ENCODE data around the gene WNT7B.

WNT7B gene

DNA sequence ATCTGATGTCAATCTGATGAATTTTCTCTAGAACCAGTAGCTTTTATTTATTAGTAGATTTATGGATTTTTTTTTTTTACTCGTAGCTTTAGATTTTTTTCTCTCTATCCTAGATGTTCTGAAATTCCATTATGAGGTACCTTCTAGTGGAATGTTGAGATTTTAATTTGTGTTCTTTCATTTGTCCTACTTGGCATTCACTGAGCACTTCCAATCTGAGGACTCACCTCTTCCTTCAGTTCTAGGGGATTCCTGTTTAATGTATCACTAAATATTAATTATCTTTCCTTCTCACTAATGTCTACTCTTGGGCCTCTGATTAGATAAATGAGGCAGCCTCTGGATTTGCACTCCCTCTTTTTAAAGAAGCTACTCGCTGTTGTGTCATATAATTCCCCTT lies 40.2 kb upstream of the WNT7B start:
- Histone ChIP-seq H3K36me3 (ENCODE audit: control insufficient read depth in 5 of 5, insufficient read depth in 5 of 5, low read length in 5 of 5) (no peaks in the 10 kb centered on the region), H3K4me1 (ENCODE audit: control insufficient read depth in 5 of 5, insufficient read depth in 5 of 5, low read length in 5 of 5) (peaks cover 7 to 29% (median 26%) of the 10 kb centered on the region in 5 donors), H3K9me3 (ENCODE audit: control insufficient read depth in 5 of 5, low read length in 5 of 5) (no peaks in the 10 kb centered on the region), H3K9ac (ENCODE audit: low read length in 5 of 5) (no peak overlapping the region), H3K4me3 (ENCODE audit: low read depth in 1 of 5, low read length in 5 of 5) (no peak overlapping the region), H3K27me3 (ENCODE audit: control insufficient read depth in 5 of 5, insufficient read depth in 4 of 5, low read length in 5 of 5) (no peaks in the 10 kb centered on the region), H3K27ac (ENCODE audit: low read depth, low read length) (no peak overlapping the region)

DNA sequence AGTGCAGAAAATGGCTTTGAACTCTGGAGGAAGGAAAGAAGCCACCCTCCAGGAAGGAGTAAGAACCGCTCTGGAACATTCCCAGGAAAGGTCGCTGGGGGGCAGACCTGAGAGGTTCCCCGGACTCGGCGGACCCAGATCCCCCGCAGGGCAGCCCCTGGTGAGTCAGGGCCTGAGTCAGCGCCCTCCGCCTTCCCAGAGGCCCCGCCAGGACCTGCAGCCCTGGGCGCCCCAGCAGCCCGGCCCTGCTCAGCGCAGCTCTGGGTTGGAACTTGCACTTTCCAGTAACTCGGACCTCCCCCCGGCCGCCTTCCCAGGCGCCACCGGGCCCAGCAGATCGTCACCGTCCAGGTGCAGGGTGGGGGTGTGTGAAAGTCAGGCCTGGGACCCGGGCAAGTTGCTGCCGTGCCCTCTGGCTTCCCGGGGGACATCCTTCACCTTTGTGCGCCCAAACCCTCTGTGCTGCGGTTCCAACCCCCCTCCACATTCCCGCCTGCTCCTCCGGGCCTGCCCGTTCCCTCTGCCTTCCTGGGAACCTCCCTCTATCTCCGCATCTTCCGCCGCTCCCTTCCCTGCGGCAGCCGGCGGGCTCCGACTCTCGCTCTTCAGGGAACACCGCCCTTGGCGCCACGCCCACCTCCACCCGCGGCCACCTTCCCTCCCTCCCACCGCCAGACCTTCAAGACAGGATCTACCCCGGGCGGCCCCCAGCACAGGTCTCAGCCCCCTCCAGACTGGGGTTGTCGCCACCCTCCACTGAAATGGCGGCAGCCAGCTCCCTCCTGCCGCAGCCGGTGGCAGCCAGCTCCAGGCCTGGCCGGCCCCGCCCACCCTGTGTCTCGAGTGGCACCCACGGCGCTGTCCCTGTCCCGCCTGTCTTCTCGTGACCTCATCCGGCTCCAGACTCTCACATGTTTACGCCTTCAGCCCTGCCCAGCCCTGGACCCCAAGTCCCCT lies 36.8 kb upstream of the WNT7B start:
- Histone ChIP-seq H3K4me3 (ENCODE audit: low read depth in 1 of 5, low read length in 5 of 5) (peak overlapping the region; percentile 48 to 81 (median 73)), H3K4me1 (ENCODE audit: control insufficient read depth in 5 of 5, insufficient read depth in 5 of 5, low read length in 5 of 5) (peaks cover 12 to 38% (median 30%) of the 10 kb centered on the region in 5 donors), H3K27me3 (ENCODE audit: control insufficient read depth in 5 of 5, insufficient read depth in 4 of 5, low read length in 5 of 5) (no peaks in the 10 kb centered on the region), H3K9me3 (ENCODE audit: control insufficient read depth in 5 of 5, low read length in 5 of 5) (peaks cover 0 to 11% (median 9%) of the 10 kb centered on the region in 5 donors), H3K27ac (ENCODE audit: low read depth, low read length) (peak overlapping the region; percentile 99), H3K36me3 (ENCODE audit: control insufficient read depth in 5 of 5, insufficient read depth in 5 of 5, low read length in 5 of 5) (no peaks in the 10 kb centered on the region), H3K9ac (ENCODE audit: low read length in 5 of 5) (peak overlapping the region; percentile 68 to 93 (median 92))

DNA sequence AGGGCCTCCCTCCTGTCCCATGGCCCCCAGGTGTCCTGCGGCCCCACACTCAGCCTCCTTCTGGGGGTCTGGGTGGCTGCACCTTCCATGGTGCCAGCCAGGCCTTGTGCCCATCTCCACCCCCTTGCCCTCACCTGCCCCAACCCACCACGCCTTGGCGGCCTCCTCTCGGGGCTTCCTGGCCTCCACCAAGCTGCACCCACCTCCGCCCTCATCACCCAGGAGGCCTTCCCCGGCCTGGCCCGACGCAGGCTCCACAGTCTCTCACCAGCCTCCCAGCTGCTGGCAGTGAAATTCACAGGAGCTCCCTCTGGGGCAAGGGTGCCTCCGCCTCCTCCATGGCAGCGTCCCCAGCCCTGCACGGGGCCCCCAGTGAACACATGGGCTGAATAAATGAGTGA lies 35.9 kb upstream of the WNT7B start:
- Histone ChIP-seq H3K27ac (ENCODE audit: low read depth, low read length) (peak overlapping the region; percentile 99), H3K4me3 (ENCODE audit: low read depth in 1 of 5, low read length in 5 of 5) (peak overlapping the region; percentile 43 to 81 (median 50)), H3K4me1 (ENCODE audit: control insufficient read depth in 5 of 5, insufficient read depth in 5 of 5, low read length in 5 of 5) (peaks cover 17 to 46% (median 39%) of the 10 kb centered on the region in 5 donors), H3K9ac (ENCODE audit: low read length in 5 of 5) (peak overlapping the region; percentile 17 to 93 (median 92)), H3K27me3 (ENCODE audit: control insufficient read depth in 5 of 5, insufficient read depth in 4 of 5, low read length in 5 of 5) (no peaks in the 10 kb centered on the region), H3K9me3 (ENCODE audit: control insufficient read depth in 5 of 5, low read length in 5 of 5) (peaks cover 0 to 11% (median 9%) of the 10 kb centered on the region in 5 donors), H3K36me3 (ENCODE audit: control insufficient read depth in 5 of 5, insufficient read depth in 5 of 5, low read length in 5 of 5) (no peaks in the 10 kb centered on the region)

DNA sequence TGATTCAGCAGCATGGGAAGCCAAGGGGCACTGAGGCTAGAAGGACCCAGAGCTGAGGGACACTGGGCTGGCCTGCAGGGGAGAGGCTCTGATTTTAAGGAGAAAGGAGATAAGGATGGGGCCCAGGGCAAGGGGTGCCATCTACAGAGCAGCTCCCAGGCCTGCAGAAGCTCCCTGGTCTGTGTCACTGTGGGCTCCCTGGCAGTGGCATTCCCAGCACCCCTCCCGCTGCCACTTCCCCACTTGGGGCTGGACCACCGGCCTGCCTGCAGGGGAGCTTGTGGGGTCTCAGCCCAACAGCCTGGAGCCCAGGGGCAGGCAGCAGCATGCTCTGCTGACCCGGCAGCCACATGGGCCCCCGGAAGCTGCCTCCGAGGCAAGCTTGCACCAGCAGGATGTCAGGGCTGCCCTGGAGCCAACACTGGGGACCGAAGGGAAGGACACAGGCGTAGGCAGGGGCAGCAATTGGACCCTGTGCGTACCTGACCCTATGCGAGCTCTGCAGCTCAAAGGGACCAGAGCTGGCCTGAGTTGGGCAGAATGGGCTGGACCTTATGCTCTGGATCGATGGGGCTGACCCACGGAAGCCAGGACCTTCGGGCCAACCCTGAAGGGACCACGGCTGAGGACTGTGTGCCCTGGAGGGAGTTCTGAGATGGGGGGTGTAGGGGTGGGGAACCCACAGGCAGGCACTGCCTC lies 35.4 kb upstream of the WNT7B start:
- Histone ChIP-seq H3K36me3 (ENCODE audit: control insufficient read depth in 5 of 5, insufficient read depth in 5 of 5, low read length in 5 of 5) (no peaks in the 10 kb centered on the region), H3K27me3 (ENCODE audit: control insufficient read depth in 5 of 5, insufficient read depth in 4 of 5, low read length in 5 of 5) (no peaks in the 10 kb centered on the region), H3K27ac (ENCODE audit: low read depth, low read length) (peak overlapping the region; percentile 99), H3K4me3 (ENCODE audit: low read depth in 1 of 5, low read length in 5 of 5) (no peak overlapping the region), H3K9ac (ENCODE audit: low read length in 5 of 5) (peak overlapping the region in 2 of 5 donors; percentile 17 to 92), H3K9me3 (ENCODE audit: control insufficient read depth in 5 of 5, low read length in 5 of 5) (peaks cover 0 to 11% (median 9%) of the 10 kb centered on the region in 5 donors), H3K4me1 (ENCODE audit: control insufficient read depth in 5 of 5, insufficient read depth in 5 of 5, low read length in 5 of 5) (peaks cover 22 to 52% (median 44%) of the 10 kb centered on the region in 5 donors)

DNA sequence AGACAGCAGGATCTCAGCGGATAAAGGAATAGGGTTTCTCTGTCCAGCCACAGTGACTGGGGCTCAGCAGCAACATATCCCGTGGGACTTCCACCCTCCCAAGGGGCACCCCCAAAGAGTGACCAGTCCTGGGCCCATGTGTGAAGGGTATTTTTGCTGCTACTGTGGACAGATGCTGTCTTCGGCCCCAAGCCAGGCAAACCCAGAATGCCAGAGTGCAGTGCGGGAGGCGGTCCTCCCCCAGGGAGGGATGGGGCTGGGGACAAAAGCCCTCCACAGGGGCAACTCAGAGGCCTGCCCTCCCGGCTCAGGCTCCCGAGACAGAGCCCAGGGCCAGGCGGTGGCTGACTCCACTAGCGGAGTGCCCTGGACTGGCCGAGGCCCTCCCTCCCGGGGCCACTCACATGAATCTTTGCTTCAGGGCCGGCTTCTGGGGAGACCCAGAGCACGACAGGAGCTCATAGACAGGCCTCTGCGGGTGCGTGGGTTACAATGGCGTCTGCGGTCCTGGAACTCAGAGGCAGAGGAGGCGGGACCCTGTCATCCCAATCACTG lies 34.7 kb upstream of the WNT7B start:
- H3K27me3 ChIP-seq (ENCODE audit: control insufficient read depth in 5 of 5, insufficient read depth in 4 of 5, low read length in 5 of 5) = no peaks in the 10 kb centered on the region
- no peak overlapping the region for H3K4me3 ChIP-seq (ENCODE audit: low read depth in 1 of 5, low read length in 5 of 5)
- no peaks in the 10 kb centered on the region for H3K36me3 ChIP-seq (ENCODE audit: control insufficient read depth in 5 of 5, insufficient read depth in 5 of 5, low read length in 5 of 5)
- H3K4me1 ChIP-seq (ENCODE audit: control insufficient read depth in 5 of 5, insufficient read depth in 5 of 5, low read length in 5 of 5) = peaks cover 23 to 58% (median 51%) of the 10 kb centered on the region in 5 donors
- peak overlapping the region; percentile 99 for H3K27ac ChIP-seq (ENCODE audit: low read depth, low read length)
- H3K9me3 ChIP-seq (ENCODE audit: control insufficient read depth in 5 of 5, low read length in 5 of 5) = peaks cover 0 to 11% (median 9%) of the 10 kb centered on the region in 5 donors
- H3K9ac ChIP-seq (ENCODE audit: low read length in 5 of 5) = peak overlapping the region in 1 of 5 donors; percentile 92

DNA sequence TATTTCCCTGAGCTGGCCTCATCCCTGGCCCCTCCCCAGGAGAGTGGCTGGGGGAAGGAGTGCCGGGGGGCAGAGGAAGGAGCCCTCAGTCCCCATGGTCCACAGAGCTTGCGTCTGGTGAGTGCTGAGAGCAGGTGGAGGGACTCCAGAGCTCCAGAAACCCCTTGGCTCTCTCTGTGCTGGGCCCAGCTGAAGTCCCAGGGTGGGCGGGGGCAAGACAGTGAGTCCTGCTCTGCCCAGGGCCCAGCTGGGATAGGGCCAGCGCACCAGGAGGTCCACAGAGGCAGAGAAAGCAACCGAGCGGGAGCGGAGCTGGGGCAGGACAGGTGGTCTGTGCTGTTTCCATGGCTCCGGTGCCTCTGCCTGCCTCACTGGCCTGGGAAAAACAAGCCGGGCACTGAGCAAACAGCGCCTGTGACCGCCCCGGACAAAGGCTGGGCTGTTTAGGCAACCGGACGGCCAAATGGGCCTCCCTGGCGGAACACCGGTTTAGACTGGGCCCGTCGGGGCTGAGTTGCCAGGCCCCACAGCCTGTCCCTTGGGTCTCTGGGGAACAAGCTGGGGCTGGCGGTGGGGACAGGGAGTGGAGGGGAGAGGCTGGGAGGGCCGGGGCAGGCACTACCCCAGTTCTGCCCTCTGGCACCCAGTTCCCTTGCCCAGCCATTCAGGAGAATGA lies 34.1 kb upstream of the WNT7B start:
- peak overlapping the region; percentile 99 for H3K27ac ChIP-seq (ENCODE audit: low read depth, low read length)

DNA sequence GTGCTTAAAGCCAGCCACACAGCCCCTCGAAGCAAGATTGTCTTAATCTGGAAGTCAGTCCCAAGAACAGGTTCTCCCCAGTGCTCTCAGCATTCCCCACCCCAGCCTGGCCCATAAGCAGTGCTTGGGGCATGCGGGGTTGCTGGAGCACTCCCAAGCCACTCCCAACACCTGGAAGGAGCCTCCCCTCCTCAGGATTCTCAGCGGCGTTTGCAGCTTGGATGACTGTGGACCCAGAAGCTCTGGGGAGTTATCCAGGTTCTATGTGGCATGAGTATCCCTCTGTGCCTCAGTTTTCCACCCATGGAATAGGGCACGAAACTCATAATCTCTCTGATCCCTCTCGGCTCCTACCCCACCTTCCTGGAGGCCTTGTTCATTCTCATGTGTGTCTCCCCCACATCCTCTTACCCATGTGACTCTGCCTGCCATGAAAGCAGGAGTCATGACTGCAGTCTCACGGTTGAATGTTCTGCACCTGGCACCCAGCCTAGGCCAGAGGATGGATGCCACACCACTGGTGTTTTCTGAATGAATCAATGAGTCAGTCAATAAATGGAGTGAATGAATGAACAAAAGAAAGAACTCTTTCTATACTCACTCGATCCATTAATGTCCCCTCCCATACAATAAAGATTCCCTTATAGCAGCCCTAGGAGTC lies 33.4 kb upstream of the WNT7B start:
- Histone ChIP-seq H3K27ac (ENCODE audit: low read depth, low read length) (peak overlapping the region; percentile 99), H3K27me3 (ENCODE audit: control insufficient read depth in 5 of 5, insufficient read depth in 4 of 5, low read length in 5 of 5) (no peaks in the 10 kb centered on the region), H3K4me1 (ENCODE audit: control insufficient read depth in 5 of 5, insufficient read depth in 5 of 5, low read length in 5 of 5) (peaks cover 25 to 71% (median 59%) of the 10 kb centered on the region in 5 donors), H3K9me3 (ENCODE audit: control insufficient read depth in 5 of 5, low read length in 5 of 5) (peaks cover 0 to 11% (median 9%) of the 10 kb centered on the region in 5 donors), H3K36me3 (ENCODE audit: control insufficient read depth in 5 of 5, insufficient read depth in 5 of 5, low read length in 5 of 5) (no peaks in the 10 kb centered on the region), H3K4me3 (ENCODE audit: low read depth in 1 of 5, low read length in 5 of 5) (no peak overlapping the region), H3K9ac (ENCODE audit: low read length in 5 of 5) (no peak overlapping the region)

More for the DNA sequence above, 34.1 kb upstream of the WNT7B start:
- Histone ChIP-seq H3K9me3 (ENCODE audit: control insufficient read depth in 5 of 5, low read length in 5 of 5) (peaks cover 0 to 11% (median 9%) of the 10 kb centered on the region in 5 donors), H3K9ac (ENCODE audit: low read length in 5 of 5) (peak overlapping the region in 1 of 5 donors; percentile 92), H3K27me3 (ENCODE audit: control insufficient read depth in 5 of 5, insufficient read depth in 4 of 5, low read length in 5 of 5) (no peaks in the 10 kb centered on the region), H3K36me3 (ENCODE audit: control insufficient read depth in 5 of 5, insufficient read depth in 5 of 5, low read length in 5 of 5) (no peaks in the 10 kb centered on the region), H3K4me3 (ENCODE audit: low read depth in 1 of 5, low read length in 5 of 5) (no peak overlapping the region), H3K4me1 (ENCODE audit: control insufficient read depth in 5 of 5, insufficient read depth in 5 of 5, low read length in 5 of 5) (peaks cover 24 to 64% (median 57%) of the 10 kb centered on the region in 5 donors)

DNA sequence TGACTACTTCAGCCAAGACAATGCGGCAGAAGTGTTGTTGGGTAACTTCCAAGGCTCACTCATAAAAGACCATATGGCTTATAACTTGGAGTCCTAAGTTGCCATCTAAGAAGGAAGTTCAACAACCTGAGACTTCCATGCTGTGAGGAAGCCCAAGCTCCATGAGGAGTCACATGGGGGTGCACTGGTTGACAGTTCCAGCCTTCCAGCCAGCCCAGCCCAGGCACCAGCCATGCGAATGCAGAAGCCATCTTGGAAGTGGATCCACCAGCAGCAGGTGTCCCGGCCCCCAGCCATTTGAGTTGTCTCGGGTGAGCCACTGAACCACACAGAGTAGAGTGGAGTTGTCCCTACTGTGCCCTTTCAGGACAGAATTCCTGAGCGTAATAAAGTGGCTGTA lies 32.8 kb upstream of the WNT7B start:
- Histone ChIP-seq H3K4me3 (ENCODE audit: low read depth in 1 of 5, low read length in 5 of 5) (no peak overlapping the region), H3K4me1 (ENCODE audit: control insufficient read depth in 5 of 5, insufficient read depth in 5 of 5, low read length in 5 of 5) (peaks cover 25 to 68% (median 57%) of the 10 kb centered on the region in 5 donors), H3K9me3 (ENCODE audit: control insufficient read depth in 5 of 5, low read length in 5 of 5) (peaks cover 0 to 11% (median 9%) of the 10 kb centered on the region in 5 donors), H3K27ac (ENCODE audit: low read depth, low read length) (no peak overlapping the region), H3K36me3 (ENCODE audit: control insufficient read depth in 5 of 5, insufficient read depth in 5 of 5, low read length in 5 of 5) (no peaks in the 10 kb centered on the region), H3K9ac (ENCODE audit: low read length in 5 of 5) (no peak overlapping the region), H3K27me3 (ENCODE audit: control insufficient read depth in 5 of 5, insufficient read depth in 4 of 5, low read length in 5 of 5) (no peaks in the 10 kb centered on the region)
